Measurements from ENCODE around the gene PICALM. TPM values are rescaled to one million over a fixed set of nuclear protein-coding genes. Genes with fewer than 3 reads are reported as not detected.

Gene PICALM
- total RNA-seq, 4 donors from 2014 or later, result 148 to 244 (median 221) TPM

DNA sequence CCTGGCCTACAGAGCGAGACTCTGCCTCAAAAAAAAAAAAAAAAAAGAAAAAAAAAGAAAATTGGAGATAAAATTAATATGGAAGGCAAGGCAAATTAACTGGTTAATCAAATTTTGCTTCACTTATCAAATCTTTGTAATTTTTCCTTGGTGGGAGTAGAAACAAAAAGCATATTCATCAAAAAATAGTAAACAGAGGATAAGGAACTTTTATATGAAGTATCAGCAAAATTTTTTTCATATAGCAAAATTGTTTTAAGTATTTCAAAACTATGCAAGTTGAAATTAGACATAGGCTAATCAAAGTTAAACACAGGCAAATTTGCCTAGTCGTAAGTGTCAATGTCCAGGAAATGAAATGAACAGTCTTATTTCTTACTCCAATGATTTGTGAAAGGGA is 33.0 kb downstream of the PICALM start:
- TF ChIP-seq EP300 (IDR thresholded peaks at IDR 0.05; ENCODE audit: low read depth) (no peak), POLR2A (IDR thresholded peaks at IDR 0.05) (no peak), POLR2AphosphoS5 (IDR thresholded peaks at IDR 0.05) (no peak)
- TF ChIP-seq, protein P1, sequence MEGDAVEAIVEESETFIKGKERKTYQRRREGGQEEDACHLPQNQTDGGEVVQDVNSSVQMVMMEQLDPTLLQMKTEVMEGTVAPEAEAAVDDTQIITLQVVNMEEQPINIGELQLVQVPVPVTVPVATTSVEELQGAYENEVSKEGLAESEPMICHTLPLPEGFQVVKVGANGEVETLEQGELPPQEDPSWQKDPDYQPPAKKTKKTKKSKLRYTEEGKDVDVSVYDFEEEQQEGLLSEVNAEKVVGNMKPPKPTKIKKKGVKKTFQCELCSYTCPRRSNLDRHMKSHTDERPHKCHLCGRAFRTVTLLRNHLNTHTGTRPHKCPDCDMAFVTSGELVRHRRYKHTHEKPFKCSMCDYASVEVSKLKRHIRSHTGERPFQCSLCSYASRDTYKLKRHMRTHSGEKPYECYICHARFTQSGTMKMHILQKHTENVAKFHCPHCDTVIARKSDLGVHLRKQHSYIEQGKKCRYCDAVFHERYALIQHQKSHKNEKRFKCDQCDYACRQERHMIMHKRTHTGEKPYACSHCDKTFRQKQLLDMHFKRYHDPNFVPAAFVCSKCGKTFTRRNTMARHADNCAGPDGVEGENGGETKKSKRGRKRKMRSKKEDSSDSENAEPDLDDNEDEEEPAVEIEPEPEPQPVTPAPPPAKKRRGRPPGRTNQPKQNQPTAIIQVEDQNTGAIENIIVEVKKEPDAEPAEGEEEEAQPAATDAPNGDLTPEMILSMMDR (IDR thresholded peaks at IDR 0.05), result no peak
- Histone ChIP-seq H3K27me3 (no peaks in the 10 kb centered on the region), H3K4me1 (peaks cover 0 to 44% (median 23%) of the 10 kb centered on the region in 4 donors), H3K36me3 (peaks cover 0 to 2% (median 0%) of the 10 kb centered on the region in 4 donors), H3K27ac (no peak overlapping the region), H3K4me3 (no peak overlapping the region), H3K9me3 (no peaks in the 10 kb centered on the region)
- intact Hi-C loops (cut with DNase I; ENCODE audit: low total_unique reads), result no loop called here
- in situ Hi-C loops (cut with MboI; ENCODE audit: low pct_ligation_motif_present in 1 of 4, low pct_unique_long_range_greater_than_20kb in 1 of 4, low sequenced_read_pairs in 3 of 4), result loop anchor here in 2 of 4 donors (10.0 to 25.0 kb wide), 2 partner anchors 174 to 259 kb away; partner anchors contain the start of gene CCDC83 (in 1 of the 2)
- no peak for DNase-seq
- WGBS, 2 donors (ENCODE audit: low coverage in 1 of 2), result 92 to 93% methylated on average over 1 to 2 of the region's 2 CpGs

DNA sequence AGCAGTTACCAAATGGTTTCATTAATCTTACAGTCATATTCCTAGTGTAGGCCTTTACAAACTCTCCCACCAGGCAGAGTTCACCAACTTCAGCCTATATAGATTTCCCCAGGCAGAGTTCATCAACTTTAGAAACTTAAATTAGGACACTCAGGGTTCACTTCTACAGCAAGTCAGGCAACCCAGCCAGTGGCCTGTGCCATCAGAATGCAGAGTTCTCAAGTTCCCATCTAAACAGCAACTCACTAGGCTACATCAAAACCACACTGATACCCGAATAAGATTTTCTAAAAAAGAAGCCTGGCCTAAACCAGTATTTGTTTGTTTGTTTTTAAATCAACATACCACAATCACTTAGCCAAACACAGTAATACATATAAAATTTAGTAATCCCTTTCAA is 33.7 kb downstream of the PICALM start:
- H3K27me3 ChIP-seq, result no peaks in the 10 kb centered on the region
- H3K4me3 ChIP-seq, result no peak overlapping the region
- no peak overlapping the region for H3K27ac ChIP-seq
- H3K36me3 ChIP-seq, result peaks cover 0 to 4% (median 0%) of the 10 kb centered on the region in 4 donors
- DNase-seq, result no peak
- 63 to 79% methylated on average over 1 of the region's 1 CpG for WGBS, 2 donors (ENCODE audit: low coverage in 1 of 2)
- TF ChIP-seq EP300 (IDR thresholded peaks at IDR 0.05; ENCODE audit: low read depth) (no peak), POLR2AphosphoS5 (IDR thresholded peaks at IDR 0.05) (no peak), POLR2A (IDR thresholded peaks at IDR 0.05) (no peak)
- TF ChIP-seq, protein P1 (IDR thresholded peaks at IDR 0.05), result no peak
- peaks cover 0 to 38% (median 17%) of the 10 kb centered on the region in 4 donors for H3K4me1 ChIP-seq
- H3K9me3 ChIP-seq, result no peaks in the 10 kb centered on the region
- intact Hi-C loops (cut with DNase I; ENCODE audit: low total_unique reads) (no loop called here), in situ Hi-C loops (cut with MboI; ENCODE audit: low pct_ligation_motif_present in 1 of 4, low pct_unique_long_range_greater_than_20kb in 1 of 4, low sequenced_read_pairs in 3 of 4) (loop anchor here in 2 of 4 donors (10.0 to 25.0 kb wide), 2 partner anchors 173 to 260 kb away; partner anchors contain the start of gene CCDC83 (in 1 of the 2))

DNA sequence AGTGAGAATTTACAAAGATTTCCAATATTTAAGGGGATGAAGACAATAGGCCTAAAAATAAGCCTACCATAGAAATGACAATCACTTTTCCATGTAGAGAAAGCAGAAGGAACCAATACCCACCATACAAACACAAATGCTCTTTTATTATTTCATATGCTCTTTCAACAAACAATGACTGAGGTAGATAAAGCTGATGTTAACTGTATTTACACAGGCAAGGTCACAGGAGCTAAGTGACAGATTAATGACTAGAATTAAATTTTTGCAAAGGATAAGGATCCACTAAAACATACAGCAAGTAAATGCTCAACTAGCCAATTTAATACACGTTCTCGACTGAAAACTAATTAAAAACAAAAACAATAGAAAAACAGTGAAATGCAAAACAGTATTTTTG is 34.2 kb downstream of the PICALM start:
- peaks cover 0 to 38% (median 17%) of the 10 kb centered on the region in 4 donors for H3K4me1 ChIP-seq
- in situ Hi-C loops (cut with MboI; ENCODE audit: low pct_ligation_motif_present in 1 of 4, low pct_unique_long_range_greater_than_20kb in 1 of 4, low sequenced_read_pairs in 3 of 4), result loop anchor here in 2 of 4 donors (10.0 to 25.0 kb wide), 2 partner anchors 172 to 260 kb away; partner anchors contain the start of gene CCDC83 (in 1 of the 2)

DNA sequence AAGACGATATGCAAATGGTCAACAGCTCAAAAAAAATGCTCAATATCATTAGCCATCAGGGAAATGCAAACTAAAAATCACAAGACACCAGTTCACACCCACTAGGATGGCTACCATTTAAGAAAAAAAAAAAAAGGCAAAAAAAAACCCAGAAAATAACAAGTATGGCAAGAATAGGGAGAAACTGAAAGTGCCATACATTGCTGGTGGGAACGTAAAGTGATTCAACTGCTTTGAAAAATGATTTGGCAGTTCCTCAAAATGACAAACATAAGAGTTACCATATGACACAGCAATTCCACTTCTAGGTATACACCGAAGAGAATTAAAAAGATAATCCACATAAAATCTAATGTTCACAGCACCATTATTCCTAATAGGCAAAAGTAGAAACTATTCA is 47.5 kb downstream of the PICALM start:
- Histone ChIP-seq H3K36me3 (peaks cover 0 to 35% (median 12%) of the 10 kb centered on the region in 4 donors), H3K4me1 (peaks cover 0 to 6% (median 0%) of the 10 kb centered on the region in 4 donors), H3K9me3 (no peaks in the 10 kb centered on the region), H3K27ac (no peak overlapping the region), H3K4me3 (no peak overlapping the region), H3K27me3 (no peaks in the 10 kb centered on the region)
- intact Hi-C loops (cut with DNase I; ENCODE audit: low total_unique reads), result no loop called here
- in situ Hi-C loops (cut with MboI; ENCODE audit: low pct_ligation_motif_present in 1 of 4, low pct_unique_long_range_greater_than_20kb in 1 of 4, low sequenced_read_pairs in 3 of 4), result no loop called here
- DNase-seq, result no peak
- WGBS, 2 donors (ENCODE audit: low coverage in 1 of 2), result 74 to 76% methylated on average over 3 of the region's 3 CpGs
- no peak for TF ChIP-seq POLR2AphosphoS5 (IDR thresholded peaks at IDR 0.05)
- TF ChIP-seq, protein P1 (IDR thresholded peaks at IDR 0.05), result no peak
- no peak for TF ChIP-seq EP300 (IDR thresholded peaks at IDR 0.05; ENCODE audit: low read depth)
- TF ChIP-seq POLR2A (IDR thresholded peaks at IDR 0.05), result no peak

More for the DNA sequence above, 34.2 kb downstream of the PICALM start:
- 47 to 74% methylated on average over 2 of the region's 2 CpGs for WGBS, 2 donors (ENCODE audit: low coverage in 1 of 2)
- H3K36me3 ChIP-seq, result peaks cover 0 to 4% (median 0%) of the 10 kb centered on the region in 4 donors
- no peaks in the 10 kb centered on the region for H3K27me3 ChIP-seq
- no peak overlapping the region for H3K27ac ChIP-seq
- H3K4me3 ChIP-seq, result no peak overlapping the region
- TF ChIP-seq POLR2AphosphoS5 (IDR thresholded peaks at IDR 0.05) (no peak), POLR2A (IDR thresholded peaks at IDR 0.05) (no peak), EP300 (IDR thresholded peaks at IDR 0.05; ENCODE audit: low read depth) (no peak)
- TF ChIP-seq, protein P1 (IDR thresholded peaks at IDR 0.05), result no peak
- no peaks in the 10 kb centered on the region for H3K9me3 ChIP-seq
- intact Hi-C loops (cut with DNase I; ENCODE audit: low total_unique reads), result no loop called here
- no peak for DNase-seq
